GM19351 (cell line): ENCODE data around the gene TMEM163.
"Not testable (repeated sequence)": the region's sequence is repeated elsewhere in the genome, so short reads cannot be mapped to it uniquely, and the experiment has no call there.

Experiments used
- ATAC-seq: cut with Tn5 transposase; IDR thresholded peaks from one replicate; pipeline ENCODE4 v1.9.1; 2021; ENCODE audit warnings: mild to moderate bottlenecking, moderate library complexity; ENCODE audit not compliant: unreplicated experiment

TMEM163 gene

GRCh38 chr2:134499307-134499926 is 219.4 kb downstream of the TMEM163 start:
- no peak for ATAC-seq

DNA sequence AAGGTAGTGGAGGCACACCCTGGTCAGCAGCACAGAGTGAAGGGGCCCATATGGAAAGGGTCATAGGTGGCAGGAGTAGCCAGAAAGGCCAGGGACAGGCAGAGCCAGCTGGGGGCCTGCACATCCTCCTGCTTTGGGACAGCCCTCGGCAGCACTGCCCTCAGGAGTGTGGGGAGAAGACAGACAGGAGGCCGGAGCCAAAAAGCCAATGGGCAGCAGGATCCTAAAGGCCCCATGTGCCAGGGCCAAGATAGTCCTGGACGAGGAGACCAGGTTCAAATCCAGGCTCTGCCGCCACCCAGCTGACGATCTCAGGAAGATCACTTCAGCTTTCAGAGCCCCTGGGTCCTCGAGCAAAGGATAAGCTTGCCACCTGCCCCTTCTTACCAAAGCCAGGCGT is 220.1 kb downstream of the TMEM163 start:
- ATAC-seq = no peak

- no peak for ATAC-seq
Measured at GRCh38 chr2:134493797-134494196, 225.0 kb downstream of the TMEM163 start.

- no peak for ATAC-seq
Measured at GRCh38 chr2:134491771-134492441, 226.9 kb downstream of the TMEM163 start.

DNA sequence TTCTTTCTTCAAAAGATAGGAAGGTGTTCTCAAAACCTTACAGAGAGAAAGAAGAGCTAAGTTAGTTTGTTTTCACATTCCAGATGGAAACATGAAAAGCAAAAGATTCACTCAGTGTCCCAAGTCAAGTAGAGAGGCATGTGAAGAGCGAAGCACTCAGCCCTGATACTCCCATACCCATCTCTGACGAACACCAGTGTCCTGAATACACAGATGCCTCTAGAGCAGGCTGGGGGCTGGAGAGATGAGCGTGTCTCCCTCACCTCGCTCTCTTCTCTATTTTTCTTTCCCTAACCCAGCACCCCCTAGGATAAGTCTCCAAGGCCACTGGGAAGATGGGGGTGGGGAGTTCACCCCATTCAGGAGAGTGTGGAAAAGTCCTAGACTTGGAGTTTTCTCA is 227.8 kb downstream of the TMEM163 start:
- no peak for ATAC-seq

GRCh38 chr2:134490559-134490958 is 228.2 kb downstream of the TMEM163 start:
- ATAC-seq = no peak

- ATAC-seq = no peak
Measured at GRCh38 chr2:134489732-134490384, 228.9 kb downstream of the TMEM163 start.

DNA sequence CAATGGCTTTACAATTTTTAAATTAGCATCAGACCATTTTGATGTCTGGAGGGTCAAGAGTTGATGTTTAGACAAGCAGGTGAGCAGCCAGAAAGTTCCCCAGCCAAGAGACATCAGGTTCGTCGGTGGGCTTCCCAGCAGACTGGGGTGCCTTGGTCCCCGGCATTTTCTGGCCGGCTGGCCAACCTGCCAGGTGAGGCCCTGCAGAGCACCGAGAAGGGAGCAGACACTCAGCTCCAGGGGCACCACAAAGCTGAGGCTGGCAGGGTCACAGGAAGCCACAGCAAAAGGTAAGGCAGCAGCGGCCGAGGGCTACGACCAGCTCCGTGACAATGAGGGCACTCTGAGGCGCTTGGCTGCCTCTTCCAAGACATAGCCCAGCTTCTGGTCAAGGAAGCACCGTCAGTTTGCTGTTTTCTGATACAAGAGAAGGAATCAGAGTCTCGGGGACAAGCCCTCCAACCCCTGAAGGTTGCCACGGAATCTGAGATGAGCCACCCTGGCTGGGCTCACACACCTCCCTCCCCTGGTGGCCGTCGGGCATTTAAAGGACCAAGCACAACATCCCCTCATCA is 235.9 kb downstream of the TMEM163 start:
- no peak for ATAC-seq

- ATAC-seq = no peak
Measured at GRCh38 chr2:134482131-134482723, 236.6 kb downstream of the TMEM163 start.

- ATAC-seq = no peak
Measured at GRCh38 chr2:134479696-134480330, 239.0 kb downstream of the TMEM163 start.

- ATAC-seq = not testable (repeated sequence)
Measured at GRCh38 chr2:134476982-134477381, 241.8 kb downstream of the TMEM163 start.

DNA sequence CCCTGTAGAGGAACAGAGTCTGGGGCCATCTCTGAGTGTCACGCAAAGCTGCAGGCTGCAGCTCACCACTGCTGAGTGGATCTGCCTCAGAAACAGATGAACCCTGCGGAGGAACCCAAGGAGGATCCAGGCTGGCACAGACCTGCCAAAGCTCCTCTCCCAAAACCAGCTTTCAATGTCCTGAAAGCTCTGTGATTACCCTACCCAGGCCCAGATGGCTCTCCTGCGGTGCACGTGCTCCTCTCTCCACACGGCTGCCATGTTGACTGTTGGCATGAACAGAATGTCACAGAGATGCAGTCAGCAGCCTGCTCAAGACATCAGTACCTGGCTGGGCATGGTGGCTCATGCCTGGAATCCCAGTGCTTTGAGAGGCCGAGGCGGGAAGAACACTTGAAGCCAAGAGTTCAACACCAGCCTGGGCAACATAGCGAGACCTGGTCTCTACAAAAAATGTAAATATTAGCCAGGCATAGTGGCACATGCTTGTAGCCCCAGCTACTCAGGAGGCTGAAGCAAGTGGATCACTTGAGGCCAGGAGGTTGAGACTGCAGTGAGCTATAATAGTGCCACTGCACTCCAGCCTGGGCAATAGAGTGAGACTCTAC is 248.1 kb downstream of the TMEM163 start:
- no peak for ATAC-seq

DNA sequence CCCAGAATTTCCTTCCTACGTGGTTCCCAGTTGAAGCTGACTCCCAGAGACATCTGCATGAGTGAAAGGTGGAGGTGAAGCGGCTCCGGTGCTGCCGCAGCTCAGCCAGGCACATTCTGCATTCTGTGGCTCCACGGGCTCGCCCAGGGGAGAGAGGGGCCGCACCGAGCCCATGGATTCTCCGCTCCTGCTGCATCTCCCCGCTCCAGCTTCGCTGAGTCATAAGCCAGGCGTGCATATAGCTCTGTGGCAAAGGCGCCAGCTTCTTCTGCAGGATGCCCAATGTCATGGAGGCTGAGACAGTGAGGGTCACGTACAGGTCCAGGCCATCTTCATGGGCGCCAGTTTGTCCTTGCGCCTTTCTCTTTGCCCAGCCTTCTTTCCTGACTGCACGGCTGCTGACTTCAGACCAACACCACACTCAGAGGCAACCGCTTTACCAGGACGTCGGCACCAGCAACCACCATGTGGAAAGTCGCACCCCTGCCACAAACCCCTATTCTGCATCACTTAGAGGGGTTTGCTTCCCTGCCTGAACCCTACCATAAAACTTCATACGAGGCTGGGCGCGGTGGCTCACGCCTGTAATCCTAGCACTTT is 249.2 kb downstream of the TMEM163 start:
- no peak for ATAC-seq

DNA sequence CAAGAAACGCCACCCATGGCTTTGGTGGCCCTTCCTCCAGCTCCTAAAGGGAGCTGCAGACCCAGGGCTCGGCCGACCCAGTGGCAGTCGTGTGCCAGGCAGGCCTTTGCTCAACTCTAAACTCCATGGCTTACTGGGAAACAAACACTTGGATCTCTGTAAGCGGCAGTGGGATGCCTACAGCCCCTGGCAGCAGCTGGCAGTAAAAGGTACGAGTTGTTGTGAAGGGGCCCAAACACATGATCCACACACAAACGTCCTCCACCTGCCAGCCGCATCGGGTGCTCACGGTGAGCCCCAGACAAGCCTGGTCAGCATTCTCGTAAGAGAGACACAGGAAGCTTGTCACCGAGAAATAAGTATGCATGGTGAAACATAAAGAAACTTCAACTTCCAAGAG is 250.0 kb downstream of the TMEM163 start:
- ATAC-seq = no peak

- ATAC-seq = no peak
Measured at GRCh38 chr2:134468164-134468563, 250.6 kb downstream of the TMEM163 start.

GRCh38 chr2:134466141-134466540 is 252.7 kb downstream of the TMEM163 start:
- peak; percentile 54 for ATAC-seq

DNA sequence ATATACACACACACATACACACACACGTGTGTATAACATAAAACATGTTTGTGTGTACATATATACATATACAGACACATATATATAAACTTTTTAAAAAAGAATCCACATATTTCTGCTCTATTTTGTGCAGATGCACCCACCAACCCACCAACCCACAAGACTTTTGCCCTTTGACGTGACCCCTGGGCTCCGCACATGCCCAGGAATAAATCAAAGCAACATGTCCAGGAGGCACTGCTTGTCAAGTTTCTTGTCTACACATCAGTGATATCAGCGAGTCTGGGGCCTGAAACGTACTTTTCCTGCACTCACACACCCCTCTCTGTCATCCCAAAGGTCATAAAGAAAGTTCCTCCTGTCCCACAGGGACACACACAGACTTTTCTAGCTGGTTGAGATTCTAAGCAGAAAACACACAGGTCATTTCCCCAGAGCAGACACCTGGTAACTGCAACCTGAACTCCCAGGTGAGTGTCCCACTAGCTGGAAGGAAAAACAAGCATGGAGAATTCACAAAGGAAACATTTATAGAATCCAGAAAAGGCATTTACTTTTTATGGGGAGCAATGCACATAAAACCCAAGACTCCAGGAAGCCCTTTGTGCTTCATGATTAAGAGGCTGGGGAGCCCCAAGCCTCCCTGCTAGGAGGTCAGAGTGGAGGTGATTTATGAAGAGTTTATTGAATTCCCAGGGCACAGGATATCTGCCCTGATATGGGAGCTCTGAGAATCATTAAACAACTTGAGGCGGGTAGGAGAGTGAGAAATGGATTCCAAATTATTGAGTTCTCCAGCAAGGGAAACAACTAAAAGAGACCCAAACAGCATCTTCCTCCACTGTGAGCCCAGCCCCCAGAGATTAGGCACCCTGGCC is 253.3 kb downstream of the TMEM163 start:
- peak; percentile 16 for ATAC-seq

GRCh38 chr2:134463699-134464022 is 255.1 kb downstream of the TMEM163 start:
- no peak for ATAC-seq
